Amygdala (tissue), 56 donors: ENCODE measurements around the gene CCNQ.

ENCODE experiments used
- DNase-seq, 56 donors: peaks; one replicate each; lab custom pipeline; 2025; lab: John Stamatoyannopoulos, UW

Gene CCNQ

DNA sequence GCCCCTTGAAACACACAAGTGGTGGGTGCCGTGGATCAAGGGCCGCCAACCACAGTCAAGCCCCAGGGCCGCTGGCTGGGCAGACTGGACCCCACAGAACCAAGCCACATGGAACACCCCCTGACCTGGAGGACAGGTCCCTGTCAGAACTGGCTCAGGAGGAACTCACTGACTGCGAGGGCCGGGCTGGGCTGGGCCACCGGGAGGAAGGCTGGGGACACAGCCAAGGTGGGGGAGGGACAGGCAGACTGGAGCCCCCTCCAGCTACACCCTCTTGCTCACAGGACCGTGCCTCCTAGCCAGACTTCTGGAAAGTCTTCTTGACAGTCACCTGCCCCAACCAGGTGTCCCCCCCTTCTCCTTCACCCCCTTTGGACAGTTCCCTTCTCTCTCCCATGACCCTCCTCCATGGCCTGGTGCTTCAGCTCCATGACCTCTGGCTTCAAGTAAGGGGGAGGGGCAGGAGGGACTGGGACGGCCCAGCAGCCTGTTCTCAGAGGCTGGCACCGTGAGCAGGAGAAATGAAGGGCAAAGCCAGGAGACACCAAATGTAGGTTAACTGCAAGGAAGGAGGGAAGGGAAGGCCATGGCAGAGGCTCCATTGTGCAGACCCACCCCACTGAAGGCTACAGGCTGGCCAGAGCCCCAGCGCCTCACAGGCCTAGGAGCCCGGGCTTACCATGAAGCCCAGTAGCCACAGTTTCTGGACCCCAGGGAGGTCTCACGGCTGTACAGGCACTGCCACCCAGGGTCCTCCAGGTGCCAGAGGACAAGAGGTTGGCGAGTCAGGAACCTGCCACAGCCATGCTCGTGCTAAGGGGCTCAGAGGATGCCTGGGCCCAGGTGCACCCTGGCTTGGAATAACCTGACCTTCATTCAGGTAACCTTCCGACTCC lies 25.5 kb upstream of the CCNQ start:
- no peak for DNase-seq

DNA sequence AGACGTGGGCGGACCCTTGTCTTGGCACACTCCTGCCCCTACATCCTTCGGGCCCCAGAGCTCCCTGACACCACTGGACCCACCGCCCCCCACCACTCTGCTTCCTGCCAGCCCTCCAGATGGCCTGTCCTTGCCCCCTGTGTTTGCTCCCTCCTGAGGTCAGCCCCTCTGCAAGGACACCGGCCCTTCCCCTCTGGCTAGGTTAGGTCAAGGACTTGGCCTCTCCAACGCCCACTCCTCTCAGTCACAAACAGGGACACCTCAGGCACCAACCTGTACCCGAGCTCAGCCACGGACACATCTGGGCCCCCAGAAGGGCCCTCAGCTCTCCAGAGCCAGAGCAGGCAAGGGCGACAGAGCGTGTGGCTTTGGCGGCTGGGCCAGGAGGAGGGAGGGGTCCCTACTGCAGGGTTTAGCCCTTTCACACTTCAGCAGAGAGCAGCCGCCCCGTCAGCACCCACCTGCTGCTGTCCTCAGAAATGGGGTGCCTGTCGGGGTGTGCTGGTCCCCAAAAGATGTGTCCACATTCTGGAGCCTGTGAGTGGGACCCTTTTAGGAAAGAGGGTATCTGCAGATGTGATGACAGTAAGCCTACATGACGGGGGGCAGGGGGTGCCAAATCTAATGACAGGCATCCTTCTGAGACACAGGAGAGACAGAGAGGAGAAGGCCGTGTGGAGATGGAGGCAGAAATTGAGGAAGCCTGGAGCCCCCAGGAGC lies 24.5 kb upstream of the CCNQ start:
- no peak for DNase-seq

DNA sequence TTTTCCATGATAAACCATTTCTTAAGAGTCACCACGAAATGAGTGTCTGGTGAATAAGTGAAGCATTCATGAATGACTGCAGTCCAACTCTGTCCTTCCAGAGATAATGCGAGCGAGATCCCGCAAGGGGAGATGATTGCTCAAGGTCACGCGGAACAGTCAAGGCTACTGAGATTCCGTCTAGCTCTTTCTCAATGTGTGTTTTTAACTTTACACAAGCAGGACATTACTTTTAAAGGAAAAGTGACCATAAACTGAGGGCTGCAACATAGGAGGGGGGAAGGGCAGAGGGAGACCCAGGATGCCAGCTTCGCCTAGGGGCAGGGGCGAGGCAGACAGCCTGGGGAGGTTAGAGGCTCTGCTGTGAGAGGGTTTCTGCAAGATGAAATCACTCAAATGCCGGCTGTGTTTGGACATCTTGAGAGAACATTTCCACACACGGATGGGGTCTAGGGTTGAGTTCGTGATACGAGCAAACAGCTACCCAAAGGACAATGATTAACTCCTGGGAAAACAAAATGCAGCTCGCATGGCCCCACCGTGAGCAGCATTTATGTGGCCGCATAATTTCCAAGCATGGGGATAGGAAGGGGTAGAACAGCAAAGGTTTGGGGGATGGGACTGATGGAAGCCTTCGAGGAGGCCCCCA lies 23.8 kb upstream of the CCNQ start:
- no peak for DNase-seq

DNA sequence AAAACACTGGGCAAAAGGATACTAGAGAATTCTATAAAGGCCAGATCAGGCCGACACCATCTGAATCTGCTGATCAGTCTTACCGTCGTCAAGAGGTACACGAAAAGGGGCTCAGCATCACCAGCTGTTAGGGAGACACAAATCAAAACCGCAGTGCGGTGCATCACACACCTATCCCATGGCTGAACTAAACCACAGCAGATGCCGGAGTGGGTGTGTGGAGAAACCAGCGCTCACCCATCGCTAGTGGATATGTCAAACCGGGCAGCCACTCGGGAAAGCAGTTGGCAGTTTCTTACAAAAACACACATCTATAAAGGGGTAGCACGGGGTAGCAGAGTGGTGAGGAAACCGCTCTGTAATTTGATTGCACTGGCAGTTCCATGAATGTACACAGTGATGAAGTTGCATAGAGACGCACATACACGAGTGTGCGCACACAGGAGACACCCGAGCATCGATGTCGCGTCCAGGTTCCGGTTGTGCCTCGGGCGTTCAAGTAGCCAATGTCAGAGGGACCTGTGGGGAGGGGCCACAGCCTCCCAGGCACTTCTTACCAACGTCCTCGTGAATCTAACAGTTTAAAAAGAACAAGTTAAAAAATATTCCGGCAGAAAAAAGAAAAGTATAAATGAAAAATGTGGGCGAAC lies 23.1 kb upstream of the CCNQ start:
- DNase-seq, result no peak

DNA sequence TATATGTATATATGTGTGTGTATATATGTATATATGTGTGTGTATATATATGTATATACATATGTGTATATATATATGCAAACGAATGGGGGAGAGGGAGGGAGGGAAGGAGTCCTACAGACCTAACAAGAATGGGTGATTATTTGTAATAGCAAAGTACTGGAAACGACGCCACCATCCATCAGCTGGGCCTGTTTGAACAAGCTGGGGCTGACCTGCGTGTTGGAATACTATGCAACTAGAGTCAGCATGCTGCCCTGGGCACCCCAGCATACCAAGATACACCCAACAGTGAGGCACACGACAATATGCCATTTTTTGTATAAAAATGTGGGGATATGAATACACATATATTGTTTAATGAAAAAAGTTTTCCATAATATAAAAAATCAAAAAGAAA lies 21.6 kb upstream of the CCNQ start:
- DNase-seq, result no peak

DNA sequence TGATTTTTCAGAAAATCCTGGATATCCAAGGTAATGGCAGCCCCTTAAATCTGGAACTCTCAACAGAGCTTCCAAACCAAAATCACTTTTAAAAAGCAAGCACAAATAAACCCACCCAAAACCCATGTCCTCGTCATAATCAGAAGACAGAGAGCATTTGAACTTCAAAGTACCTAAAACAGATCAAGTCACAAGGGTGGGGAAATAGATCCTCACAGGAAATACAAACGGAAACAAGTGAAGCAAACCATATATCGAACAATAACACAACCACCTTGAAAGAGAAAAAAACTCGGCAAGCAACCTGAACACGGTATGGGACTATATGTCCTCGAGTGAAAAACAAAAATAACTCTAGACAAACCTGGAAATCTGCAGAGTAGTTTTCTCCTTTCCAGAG lies 15.9 kb upstream of the CCNQ start:
- no peak for DNase-seq

DNA sequence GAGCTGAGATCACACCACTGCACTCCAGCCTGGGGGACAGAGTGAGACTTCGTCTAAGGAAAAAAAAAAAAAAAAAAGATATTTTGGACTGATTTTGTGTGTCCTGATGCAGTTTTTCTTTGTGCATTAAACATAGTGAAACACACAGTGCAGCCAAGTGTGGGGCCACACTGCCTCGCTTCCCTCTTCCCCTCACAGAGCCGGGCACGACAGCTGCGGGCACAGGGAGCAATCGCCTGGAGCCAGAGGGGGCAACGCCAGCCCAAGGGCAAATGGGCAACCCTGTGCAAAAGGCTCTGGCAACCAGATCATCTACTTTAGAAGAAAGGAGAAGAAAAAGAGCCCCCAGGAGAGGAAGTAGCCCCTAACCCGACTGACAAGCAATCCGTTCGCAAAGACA lies 13.5 kb upstream of the CCNQ start:
- no peak for DNase-seq

DNA sequence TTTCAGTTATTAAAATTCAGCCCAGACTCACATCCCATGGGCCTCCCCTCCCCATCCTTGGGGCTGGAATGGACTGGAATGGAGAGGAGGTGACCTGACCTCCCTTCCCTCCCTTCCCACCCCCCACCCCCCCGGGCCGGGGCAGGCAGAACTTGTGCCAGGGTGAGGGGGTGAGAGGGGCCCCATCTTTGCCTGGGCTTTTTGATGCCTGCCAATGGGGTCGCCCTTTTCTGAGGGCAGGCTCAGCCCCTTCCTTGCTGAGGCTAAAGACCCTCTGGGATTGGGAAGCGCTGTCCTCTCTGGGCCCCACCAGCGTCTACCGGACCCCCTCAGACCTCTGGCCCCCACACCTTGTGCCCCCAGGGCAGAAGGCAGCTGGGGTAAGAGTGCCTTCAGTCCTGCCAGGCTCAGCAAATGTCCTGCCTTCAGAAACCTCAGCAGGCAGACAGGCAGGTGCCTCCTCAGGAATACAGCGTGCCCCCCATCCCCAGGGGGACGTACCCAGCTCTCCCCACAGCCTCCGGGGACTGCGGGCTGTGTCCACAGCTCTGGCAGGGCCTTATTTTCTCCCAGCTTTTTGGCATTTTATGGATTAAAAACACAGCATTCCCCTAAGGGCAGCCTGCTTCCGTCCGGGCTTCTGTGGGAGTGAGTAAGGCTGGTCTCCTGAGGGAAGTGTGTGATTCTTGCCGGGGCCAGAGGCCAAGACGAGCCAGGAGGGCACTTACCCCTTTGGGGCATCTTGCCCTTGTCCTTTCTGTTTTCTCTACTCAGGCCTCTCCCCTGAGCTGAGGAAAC lies 12.6 kb upstream of the CCNQ start:
- DNase-seq, result no peak

DNA sequence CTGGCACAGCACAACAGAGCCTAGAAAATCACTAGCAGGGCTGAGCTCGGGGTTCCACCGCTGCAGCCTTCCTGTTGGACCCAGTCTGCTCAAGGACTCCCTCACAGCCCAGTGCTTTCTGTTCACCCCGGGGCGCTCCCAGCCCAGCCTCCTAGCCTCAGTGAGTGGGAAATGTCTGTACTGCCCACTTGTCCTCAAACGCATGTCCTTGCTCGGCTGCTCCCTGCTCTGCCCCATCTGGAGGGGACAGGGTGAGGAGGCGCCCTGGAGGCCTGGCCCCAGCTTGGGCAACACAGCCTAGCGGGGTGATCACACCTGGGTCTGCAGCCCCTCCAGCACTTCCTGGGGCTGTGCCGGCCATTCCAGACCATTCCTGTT lies 11.9 kb upstream of the CCNQ start:
- peak in 3 of 56 donors; percentile 19 to 37 (median 23) for DNase-seq

DNA sequence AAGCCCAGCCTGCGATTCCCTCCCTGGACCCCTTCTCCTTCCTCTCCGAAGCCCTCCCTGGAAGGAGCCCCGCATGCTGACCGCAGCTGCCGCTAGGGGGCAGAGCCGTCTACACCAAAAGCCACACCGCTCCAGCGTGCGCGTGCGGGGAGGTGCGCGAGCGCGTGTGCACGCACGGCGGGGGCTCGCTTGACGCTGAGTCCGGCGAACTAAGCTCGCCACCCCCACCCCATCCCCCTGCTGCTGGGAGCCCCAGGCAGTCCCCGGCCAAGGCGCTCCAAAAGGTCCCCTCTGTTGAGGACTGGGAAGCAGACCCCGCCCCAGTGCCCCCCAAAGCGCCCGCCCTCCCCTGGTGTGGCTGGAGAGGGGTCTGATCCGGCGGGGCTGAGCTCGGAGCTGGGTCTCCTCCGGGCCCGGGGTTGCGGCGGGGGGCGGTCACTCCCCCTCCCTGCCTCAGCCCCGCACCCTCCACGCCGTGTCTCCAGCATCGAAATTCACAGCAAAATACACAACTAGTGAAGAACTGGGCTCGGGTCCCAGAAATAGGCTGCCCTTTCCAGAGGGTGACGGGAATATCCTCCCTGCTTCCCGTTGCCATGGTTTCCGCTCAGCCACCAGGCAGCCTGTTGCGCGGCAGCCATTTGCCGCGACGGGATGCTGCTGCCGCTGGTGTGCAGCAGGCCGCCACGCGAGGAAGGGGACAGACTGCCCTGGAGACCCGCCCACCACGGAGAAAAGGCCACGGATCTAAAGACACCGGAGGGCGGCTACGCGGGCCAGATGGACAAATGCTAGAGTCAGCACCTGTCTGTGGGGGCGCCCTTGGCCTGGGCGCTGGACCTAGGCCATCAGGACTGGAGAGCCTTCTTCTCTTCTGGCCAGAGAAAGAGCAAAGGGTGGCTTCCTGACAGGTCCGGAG lies 11.2 kb upstream of the CCNQ start:
- peak in 52 of 56 donors; percentile 8 to 84 (median 60) for DNase-seq

DNA sequence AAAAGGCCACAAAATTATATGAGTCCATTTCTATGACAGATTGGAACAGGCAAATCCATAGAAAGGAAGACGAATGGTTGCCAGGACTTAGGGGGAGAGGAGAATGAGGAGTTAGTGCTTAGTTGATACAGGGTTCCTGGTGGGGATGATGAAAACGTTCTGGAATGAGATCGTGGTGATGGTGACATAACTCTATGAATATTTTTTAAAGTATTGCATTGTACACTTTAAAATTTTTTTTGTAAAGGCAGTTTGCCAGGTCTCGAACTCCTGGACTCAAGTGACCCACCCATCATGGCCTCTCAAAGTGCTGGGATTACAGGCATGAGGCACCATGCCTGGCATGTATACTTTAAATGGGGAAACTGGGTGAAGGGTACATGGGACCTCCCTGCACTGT lies 9.9 kb upstream of the CCNQ start:
- DNase-seq, result no peak

DNA sequence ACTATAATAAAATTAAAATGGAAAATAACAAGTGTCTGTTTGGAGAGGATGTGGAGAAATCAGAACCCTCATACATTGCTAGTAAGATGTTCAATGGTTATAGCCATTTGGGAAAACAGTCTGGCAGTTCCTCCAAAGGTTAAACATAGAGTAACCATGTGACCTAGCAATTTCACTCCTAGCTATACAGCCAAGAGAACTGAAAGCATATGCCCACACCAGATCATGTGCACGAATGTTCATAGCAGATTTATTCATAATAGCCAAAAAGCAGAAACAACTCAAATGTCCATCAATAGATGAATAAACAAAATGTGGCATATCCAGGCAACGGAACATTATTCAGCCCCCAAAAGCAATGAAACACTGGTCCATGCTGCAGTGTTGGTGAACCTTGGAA lies 9.4 kb upstream of the CCNQ start:
- DNase-seq, result no peak

DNA sequence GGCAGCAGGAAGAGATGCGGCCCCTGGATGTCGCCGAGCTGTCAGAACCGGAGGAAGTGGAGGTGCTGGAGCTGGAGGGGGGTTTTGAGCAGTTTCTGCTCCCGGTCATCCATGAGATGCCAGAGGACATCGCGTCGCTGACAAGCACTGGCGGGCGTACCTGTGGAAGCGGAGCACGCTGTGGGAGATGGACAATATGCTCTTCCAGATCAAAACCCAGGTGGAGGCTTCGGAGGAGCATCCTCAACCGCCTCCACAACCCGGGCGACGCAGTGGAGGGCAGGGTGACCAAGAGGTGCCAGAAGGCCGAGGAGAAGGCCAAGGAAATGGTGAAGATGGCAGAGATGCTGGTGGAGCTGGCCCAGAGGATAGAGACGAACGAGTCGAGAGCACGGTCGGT lies 7.6 kb upstream of the CCNQ start:
- DNase-seq, result no peak

DNA sequence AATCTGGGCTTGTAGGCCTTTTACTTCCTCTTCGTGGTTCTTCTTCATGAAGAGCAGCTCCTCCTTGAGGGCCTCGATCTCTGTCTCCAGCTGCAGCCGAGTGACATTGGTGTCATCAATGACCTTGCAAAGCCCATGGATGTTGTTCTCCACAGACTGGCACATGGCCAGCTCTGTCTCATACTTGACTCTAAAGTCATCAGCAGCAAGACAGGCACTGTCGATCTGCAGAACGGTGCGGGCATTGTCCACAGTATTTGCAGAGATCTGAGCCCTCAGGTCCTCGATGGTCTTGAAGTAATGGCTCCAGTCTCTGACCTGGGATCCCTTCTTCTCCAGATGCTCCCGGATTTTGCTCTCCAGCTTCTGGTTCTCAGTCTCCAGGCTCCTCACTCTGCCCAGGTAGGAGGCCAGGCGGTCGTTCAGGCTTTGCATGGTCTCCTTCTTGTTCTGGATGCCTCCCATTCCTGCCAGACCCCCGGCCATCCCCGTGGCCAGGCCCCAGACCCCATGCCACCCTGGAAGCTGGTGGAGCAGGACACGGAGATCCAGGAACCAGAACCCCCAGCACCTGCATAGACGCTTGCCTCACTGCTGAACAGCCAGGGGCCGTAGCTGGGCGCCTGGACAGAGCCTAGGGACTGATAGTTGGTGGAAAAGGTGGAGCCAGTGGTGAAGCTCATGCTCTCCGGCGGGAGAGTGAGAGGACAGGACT lies 5.9 kb upstream of the CCNQ start:
- DNase-seq, result peak in 1 of 56 donors; percentile 15

DNA sequence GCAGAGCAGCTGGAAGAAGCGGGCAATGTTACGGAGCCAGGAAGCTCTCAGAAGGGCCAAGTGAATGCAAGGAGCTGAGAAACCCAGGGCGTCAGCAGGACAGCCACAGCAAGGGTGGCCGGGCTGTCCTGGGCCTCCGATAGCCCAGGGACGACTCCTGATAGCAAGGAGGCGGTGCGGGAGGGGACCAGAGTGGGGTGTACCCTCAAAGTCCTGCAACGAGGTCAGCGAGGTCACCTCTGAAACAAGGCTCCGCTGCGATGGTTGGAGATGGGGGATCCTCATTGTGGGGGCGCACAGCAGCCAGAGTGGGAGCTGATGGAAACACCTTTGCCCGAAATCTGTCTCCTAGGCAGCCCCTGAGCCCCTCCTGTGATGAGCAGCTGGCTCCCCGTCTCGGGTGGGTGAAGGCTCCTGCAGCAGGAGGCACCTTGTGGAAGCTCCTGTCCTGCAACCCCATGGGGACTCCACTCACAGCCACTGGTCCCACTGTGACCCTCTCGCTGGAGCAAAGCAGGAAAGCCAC lies 4.3 kb upstream of the CCNQ start:
- no peak for DNase-seq

DNA sequence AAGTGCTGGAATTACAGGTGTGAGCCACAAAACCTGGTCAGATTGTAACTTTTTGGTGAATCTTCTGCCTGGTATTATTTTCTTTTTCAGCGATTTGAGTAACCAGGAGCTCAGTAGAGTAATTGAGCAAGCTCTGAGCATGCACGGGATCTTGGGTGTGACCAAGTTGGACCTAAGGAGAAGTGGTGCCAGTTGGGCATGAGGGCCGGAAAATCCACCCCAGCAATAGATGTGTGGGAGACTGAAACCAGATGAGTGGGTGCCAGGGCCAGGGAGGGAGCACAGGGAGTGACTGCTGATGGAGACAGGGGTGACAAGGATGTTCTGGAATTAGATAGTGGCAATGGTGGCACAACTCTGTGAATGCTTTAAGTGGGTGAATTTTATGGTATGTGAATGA lies 3.7 kb upstream of the CCNQ start:
- no peak for DNase-seq

DNA sequence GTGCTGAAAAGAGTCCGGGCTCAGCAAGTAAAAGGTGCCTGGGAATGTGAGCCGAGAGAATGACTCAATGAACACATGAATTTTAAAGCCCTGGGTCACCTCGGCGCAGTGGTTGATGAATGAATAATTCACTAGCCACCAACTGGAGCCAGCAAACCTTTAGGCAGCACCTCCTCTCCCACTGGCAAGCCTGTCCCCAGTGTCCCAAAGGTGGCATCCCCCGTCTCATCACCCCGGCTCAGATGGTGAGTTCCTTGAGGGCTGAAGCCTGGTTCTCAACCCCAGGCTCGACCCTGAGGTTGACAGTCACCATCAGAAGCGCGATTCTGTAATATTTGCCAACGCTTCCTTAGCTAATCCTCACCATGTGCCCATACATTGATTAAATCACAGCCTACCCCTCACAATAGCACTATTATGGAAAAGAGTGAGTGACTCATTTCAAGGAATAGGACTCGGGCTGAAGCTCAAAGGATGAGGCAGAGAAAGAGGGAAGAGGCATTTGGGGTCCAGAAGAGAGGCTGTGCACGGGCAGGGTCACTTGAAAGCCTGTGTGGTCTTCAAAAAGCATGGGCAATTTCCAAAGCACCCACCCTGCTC lies 2.7 kb upstream of the CCNQ start:
- no peak for DNase-seq

DNA sequence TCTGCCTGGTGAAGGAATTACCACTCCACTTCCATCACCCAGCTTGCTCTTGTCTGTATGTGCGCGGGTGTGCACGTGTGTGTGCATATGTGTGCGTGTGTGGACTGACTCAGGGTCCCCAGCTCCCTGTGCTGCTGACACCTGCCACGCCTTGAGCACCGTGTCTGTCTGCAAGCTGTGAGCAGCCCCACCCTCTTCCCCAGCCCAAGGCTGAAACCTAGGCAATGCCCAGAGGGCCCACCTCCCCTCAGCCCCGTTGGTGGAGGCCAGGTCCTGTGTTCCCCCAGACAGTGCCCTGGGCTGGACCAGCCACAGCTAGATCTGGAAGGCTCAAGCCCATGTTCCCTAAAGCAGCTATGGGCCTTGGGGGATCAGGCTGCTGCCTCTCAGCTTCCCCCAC lies 2.0 kb upstream of the CCNQ start:
- DNase-seq, result no peak
